ENCODE measurements around the gene MXI1. TPM values are rescaled to one million over a fixed set of nuclear protein-coding genes. Genes with fewer than 3 reads are reported as not detected.

Gene MXI1
- total RNA-seq, 1 experiment from 2014 or later: 8.4 TPM

DNA sequence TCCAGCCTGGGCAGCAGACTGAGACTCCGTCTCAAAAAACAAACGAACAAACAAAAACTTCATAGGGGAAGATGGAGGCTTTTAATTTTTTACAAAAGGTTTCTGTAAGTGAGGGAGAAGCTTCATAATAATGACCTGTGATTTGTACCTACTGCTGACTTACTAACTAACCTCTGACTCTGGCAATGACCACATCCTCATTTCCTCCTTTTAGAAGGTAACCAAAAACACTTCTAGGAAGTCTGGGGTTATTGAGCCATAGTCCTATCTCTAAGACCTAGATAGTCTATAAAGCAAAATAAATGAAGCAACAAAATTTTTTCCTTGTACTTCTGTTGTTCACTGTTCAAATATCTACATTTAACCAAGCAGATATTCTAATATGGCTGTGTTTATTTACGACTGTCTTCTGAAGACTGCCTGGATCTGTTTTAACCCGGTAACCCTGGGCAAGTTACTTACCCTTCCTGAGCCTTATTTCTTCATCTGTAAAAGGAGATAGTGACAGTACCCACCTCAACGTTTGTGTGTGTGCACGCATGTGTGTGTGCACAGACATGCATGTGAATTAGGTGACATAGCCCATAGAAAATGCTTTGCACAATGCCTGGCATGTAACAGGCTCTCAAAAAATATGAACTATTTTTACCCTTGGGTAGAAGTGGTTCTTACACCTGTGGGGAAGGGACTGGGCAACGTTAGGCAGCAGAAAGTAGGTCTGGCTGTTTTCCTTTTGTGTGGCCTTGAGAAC, 128.1 kb downstream of the MXI1 start:
- Mint-ChIP-seq H3K4me1 (ENCODE audit: low read depth, unreplicated experiment) (no peaks in the 10 kb centered on the region), H3K27ac (ENCODE audit: unreplicated experiment) (no peak overlapping the region), H3K27me3 (ENCODE audit: unreplicated experiment) (no peaks in the 10 kb centered on the region), H3K4me3 (ENCODE audit: low read depth, unreplicated experiment) (no peak overlapping the region), H3K36me3 (ENCODE audit: insufficient read depth, unreplicated experiment) (no peaks in the 10 kb centered on the region), H3K9me3 (ENCODE audit: low read depth, unreplicated experiment) (peaks cover 2% of the 10 kb centered on the region)
- no peak for TF ChIP-seq CTCF (IDR thresholded peaks at IDR 0.05; ENCODE audit: unreplicated experiment)
- DNase-seq: no peak
- intact Hi-C loops (cut with micrococcal nuclease; ENCODE audit: unreplicated experiment): no loop called here
- BruUV-seq (replicated peaks): no TSS peak
- CTCF ChIA-PET: interaction anchor here (0.6 kb wide), 1 partner anchor 15 kb away, joined by 3 read pairs; no protein-coding TSS in a partner anchor

DNA sequence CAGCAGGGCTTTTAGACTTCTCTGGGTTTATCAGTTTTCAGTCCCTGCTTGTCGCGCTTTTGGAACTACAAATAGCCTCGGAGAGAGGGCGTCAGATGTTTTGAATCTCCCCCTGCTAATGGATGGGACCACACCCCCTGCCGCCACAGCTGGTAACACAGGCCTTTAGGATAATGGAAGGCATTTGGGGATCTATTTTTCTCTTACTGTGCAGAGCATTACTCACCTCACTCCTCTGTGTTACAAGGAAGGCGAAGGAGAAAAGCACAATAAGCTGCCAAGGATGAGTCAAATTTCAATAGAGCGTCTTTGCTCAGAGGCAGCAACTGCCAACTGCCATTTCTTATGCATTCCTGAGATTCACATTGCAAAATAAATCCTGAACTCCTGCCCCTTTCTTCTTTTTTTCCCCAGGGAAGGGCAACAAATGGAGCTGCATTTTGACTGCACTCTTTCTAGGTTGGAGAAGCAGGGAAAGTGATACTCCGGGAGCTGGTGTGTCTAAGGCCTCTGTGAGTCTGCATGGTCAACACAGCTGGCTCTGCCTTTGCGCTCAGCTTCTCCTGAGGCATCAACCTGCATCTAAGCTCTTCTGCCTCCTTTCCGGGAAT, 128.8 kb downstream of the MXI1 start:
- intact Hi-C loops (cut with micrococcal nuclease; ENCODE audit: unreplicated experiment): no loop called here
- no peaks in the 10 kb centered on the region for H3K27me3 Mint-ChIP-seq (ENCODE audit: unreplicated experiment)
- no peak overlapping the region for H3K4me3 Mint-ChIP-seq (ENCODE audit: low read depth, unreplicated experiment)
- H3K27ac Mint-ChIP-seq (ENCODE audit: unreplicated experiment): no peak overlapping the region
- no peak for DNase-seq
- H3K9me3 Mint-ChIP-seq (ENCODE audit: low read depth, unreplicated experiment): no peaks in the 10 kb centered on the region
- no TSS peak for BruUV-seq (replicated peaks)
- CTCF ChIA-PET: no interaction called here
- no peaks in the 10 kb centered on the region for H3K4me1 Mint-ChIP-seq (ENCODE audit: low read depth, unreplicated experiment)
- H3K36me3 Mint-ChIP-seq (ENCODE audit: insufficient read depth, unreplicated experiment): no peaks in the 10 kb centered on the region
- TF ChIP-seq CTCF (IDR thresholded peaks at IDR 0.05; ENCODE audit: unreplicated experiment): no peak

Other genes starting within 250 kb of the MXI1 start
- gene ADD3, start 199.6 kb upstream of the MXI1 start, total RNA-seq (2022): 54.9 and 64.4 TPM in 2 replicates
- gene SMNDC1, start 97.3 kb downstream of the MXI1 start, total RNA-seq (2022): 28.4 and 32.8 TPM in 2 replicates

Measured in Calu3 (cell line).